ENCODE measurements around the gene GAS2L1.

DNA sequence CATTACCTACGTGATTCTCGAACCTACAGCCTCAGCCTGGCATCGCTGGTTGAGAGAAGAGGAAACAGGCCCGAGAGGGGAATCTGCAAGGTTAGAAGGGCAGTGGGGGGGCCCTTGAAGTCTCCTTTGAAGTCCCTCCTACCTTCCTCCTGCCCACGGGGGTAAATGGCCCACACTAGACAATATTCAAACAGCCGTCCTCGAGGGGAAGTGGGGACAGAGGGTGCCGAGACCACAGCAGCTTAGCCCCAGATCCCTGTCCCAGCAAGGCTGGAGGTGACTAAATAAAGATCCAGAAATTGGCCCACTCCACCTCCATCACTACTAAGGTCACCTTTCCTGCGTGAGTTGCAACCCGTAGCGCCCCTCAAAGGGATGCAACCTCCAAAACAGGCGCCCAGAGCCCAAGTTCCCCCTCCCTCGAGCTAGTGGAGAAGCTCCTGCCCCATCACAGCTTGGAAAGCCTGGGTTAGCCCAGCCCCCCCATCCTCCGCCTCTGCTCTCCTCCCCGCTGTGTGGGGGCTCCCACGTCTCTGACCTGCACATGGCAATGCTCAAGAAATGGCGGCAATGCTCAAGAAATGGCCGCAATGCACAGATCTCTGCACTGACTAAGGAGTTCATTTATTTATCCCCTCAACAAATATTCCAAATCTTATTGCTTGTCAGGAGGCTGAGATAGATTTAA is 9.8 kb downstream of the GAS2L1 start:
- TF ChIP-seq, protein P1, sequence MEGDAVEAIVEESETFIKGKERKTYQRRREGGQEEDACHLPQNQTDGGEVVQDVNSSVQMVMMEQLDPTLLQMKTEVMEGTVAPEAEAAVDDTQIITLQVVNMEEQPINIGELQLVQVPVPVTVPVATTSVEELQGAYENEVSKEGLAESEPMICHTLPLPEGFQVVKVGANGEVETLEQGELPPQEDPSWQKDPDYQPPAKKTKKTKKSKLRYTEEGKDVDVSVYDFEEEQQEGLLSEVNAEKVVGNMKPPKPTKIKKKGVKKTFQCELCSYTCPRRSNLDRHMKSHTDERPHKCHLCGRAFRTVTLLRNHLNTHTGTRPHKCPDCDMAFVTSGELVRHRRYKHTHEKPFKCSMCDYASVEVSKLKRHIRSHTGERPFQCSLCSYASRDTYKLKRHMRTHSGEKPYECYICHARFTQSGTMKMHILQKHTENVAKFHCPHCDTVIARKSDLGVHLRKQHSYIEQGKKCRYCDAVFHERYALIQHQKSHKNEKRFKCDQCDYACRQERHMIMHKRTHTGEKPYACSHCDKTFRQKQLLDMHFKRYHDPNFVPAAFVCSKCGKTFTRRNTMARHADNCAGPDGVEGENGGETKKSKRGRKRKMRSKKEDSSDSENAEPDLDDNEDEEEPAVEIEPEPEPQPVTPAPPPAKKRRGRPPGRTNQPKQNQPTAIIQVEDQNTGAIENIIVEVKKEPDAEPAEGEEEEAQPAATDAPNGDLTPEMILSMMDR (IDR thresholded peaks at IDR 0.05) = no peak
- TF ChIP-seq POLR2A (IDR thresholded peaks at IDR 0.05) (no peak), POLR2AphosphoS5 (IDR thresholded peaks at IDR 0.05) (no peak)
